ENCODE measurements around the gene TSPO2.
A peak's percentile ranks its signal among the peaks of the same experiment; 100 is the strongest.

The TSPO2 gene

GRCh38 chr6:41074692-41075436 lies 32.6 kb downstream of the TSPO2 start:
- Histone ChIP-seq H3K9me3 (ENCODE audit: low read depth, low read length) (no peaks in the 10 kb centered on the region), H3K36me3 (ENCODE audit: insufficient read depth, low read length) (peaks cover 20% of the 10 kb centered on the region), H3K9ac (ENCODE audit: insufficient read length) (peak overlapping the region; percentile 1), H3K4me3 (peak overlapping the region; percentile 95), H3K27ac (no peak overlapping the region)
- no peak for DNase-seq (ENCODE audit: low read depth, low spot score)
- TF ChIP-seq FOXP2 (optimal IDR thresholded peaks at IDR 0.05; ENCODE audit: control extremely low read depth, extremely low read length, insufficient read depth) (no peak), EZH2 (IDR thresholded peaks at IDR 0.05) (no peak), POLR2AphosphoS5 (IDR thresholded peaks at IDR 0.05; ENCODE audit: borderline replicate concordance, low read depth, low read length) (no peak)

GRCh38 chr6:41075651-41076626 lies 33.7 kb downstream of the TSPO2 start:
- H3K36me3 ChIP-seq (ENCODE audit: insufficient read depth, low read length) = peaks cover 31% of the 10 kb centered on the region
- no peak for DNase-seq (ENCODE audit: low read depth, low spot score)
- TF ChIP-seq FOXP2 (optimal IDR thresholded peaks at IDR 0.05; ENCODE audit: control extremely low read depth, extremely low read length, insufficient read depth) = no peak
- TF ChIP-seq EZH2 (IDR thresholded peaks at IDR 0.05) = no peak
- TF ChIP-seq POLR2AphosphoS5 (IDR thresholded peaks at IDR 0.05; ENCODE audit: borderline replicate concordance, low read depth, low read length) = no peak
- H3K9ac ChIP-seq (ENCODE audit: insufficient read length) = peak overlapping the region; percentile 46
- H3K9me3 ChIP-seq (ENCODE audit: low read depth, low read length) = no peaks in the 10 kb centered on the region
- H3K27ac ChIP-seq = no peak overlapping the region
- H3K4me3 ChIP-seq = no peak overlapping the region; the same call in 1 of the 2 replicates

GRCh38 chr6:41077536-41077935 lies 35.3 kb downstream of the TSPO2 start:
- Histone ChIP-seq H3K4me3 (no peak overlapping the region), H3K9ac (ENCODE audit: insufficient read length) (no peak overlapping the region), H3K27ac (no peak overlapping the region), H3K9me3 (ENCODE audit: low read depth, low read length) (no peaks in the 10 kb centered on the region), H3K36me3 (ENCODE audit: insufficient read depth, low read length) (peaks cover 44% of the 10 kb centered on the region)
- TF ChIP-seq FOXP2 (optimal IDR thresholded peaks at IDR 0.05; ENCODE audit: control extremely low read depth, extremely low read length, insufficient read depth) (no peak), POLR2AphosphoS5 (IDR thresholded peaks at IDR 0.05; ENCODE audit: borderline replicate concordance, low read depth, low read length) (no peak), EZH2 (IDR thresholded peaks at IDR 0.05) (no peak)
- DNase-seq (ENCODE audit: low read depth, low spot score) = no peak

- Histone ChIP-seq H3K36me3 (ENCODE audit: insufficient read depth, low read length) (peaks cover 50% of the 10 kb centered on the region), H3K9ac (ENCODE audit: insufficient read length) (no peak overlapping the region), H3K4me3 (no peak overlapping the region), H3K27ac (no peak overlapping the region), H3K9me3 (ENCODE audit: low read depth, low read length) (no peaks in the 10 kb centered on the region)
- DNase-seq (ENCODE audit: low read depth, low spot score) = no peak
- TF ChIP-seq FOXP2 (optimal IDR thresholded peaks at IDR 0.05; ENCODE audit: control extremely low read depth, extremely low read length, insufficient read depth) = no peak
- no peak for TF ChIP-seq POLR2AphosphoS5 (IDR thresholded peaks at IDR 0.05; ENCODE audit: borderline replicate concordance, low read depth, low read length)
- TF ChIP-seq EZH2 (IDR thresholded peaks at IDR 0.05) = no peak
Observed at GRCh38 chr6:41078101-41078500, 35.8 kb downstream of the TSPO2 start.

- no peak for TF ChIP-seq POLR2AphosphoS5 (IDR thresholded peaks at IDR 0.05; ENCODE audit: borderline replicate concordance, low read depth, low read length)
- TF ChIP-seq FOXP2 (optimal IDR thresholded peaks at IDR 0.05; ENCODE audit: control extremely low read depth, extremely low read length, insufficient read depth) = no peak
- no peak for TF ChIP-seq EZH2 (IDR thresholded peaks at IDR 0.05)
- DNase-seq (ENCODE audit: low read depth, low spot score) = no peak
- no peak overlapping the region for H3K27ac ChIP-seq
- H3K9me3 ChIP-seq (ENCODE audit: low read depth, low read length) = no peaks in the 10 kb centered on the region
- H3K36me3 ChIP-seq (ENCODE audit: insufficient read depth, low read length) = peaks cover 60% of the 10 kb centered on the region
- H3K9ac ChIP-seq (ENCODE audit: insufficient read length) = no peak overlapping the region
- H3K4me3 ChIP-seq = no peak overlapping the region
Observed at GRCh38 chr6:41079080-41079479, 36.8 kb downstream of the TSPO2 start.

GRCh38 chr6:41080621-41081020 lies 38.4 kb downstream of the TSPO2 start:
- no peak for TF ChIP-seq EZH2 (IDR thresholded peaks at IDR 0.05)
- no peak for TF ChIP-seq POLR2AphosphoS5 (IDR thresholded peaks at IDR 0.05; ENCODE audit: borderline replicate concordance, low read depth, low read length)
- TF ChIP-seq FOXP2 (optimal IDR thresholded peaks at IDR 0.05; ENCODE audit: control extremely low read depth, extremely low read length, insufficient read depth) = no peak
- H3K9ac ChIP-seq (ENCODE audit: insufficient read length) = no peak overlapping the region
- H3K36me3 ChIP-seq (ENCODE audit: insufficient read depth, low read length) = peaks cover 74% of the 10 kb centered on the region
- no peak for DNase-seq (ENCODE audit: low read depth, low spot score)
- no peaks in the 10 kb centered on the region for H3K9me3 ChIP-seq (ENCODE audit: low read depth, low read length)
- H3K27ac ChIP-seq = no peak overlapping the region
- no peak overlapping the region for H3K4me3 ChIP-seq

- TF ChIP-seq EZH2 (IDR thresholded peaks at IDR 0.05) = no peak
- TF ChIP-seq FOXP2 (optimal IDR thresholded peaks at IDR 0.05; ENCODE audit: control extremely low read depth, extremely low read length, insufficient read depth) = no peak
- TF ChIP-seq POLR2AphosphoS5 (IDR thresholded peaks at IDR 0.05; ENCODE audit: borderline replicate concordance, low read depth, low read length) = no peak
Observed at GRCh38 chr6:41083072-41083471, 40.8 kb downstream of the TSPO2 start.

GRCh38 chr6:41085182-41085581 lies 42.9 kb downstream of the TSPO2 start:
- DNase-seq (ENCODE audit: low read depth, low spot score) = no peak
- H3K36me3 ChIP-seq (ENCODE audit: insufficient read depth, low read length) = peaks cover 88% of the 10 kb centered on the region
- TF ChIP-seq POLR2AphosphoS5 (IDR thresholded peaks at IDR 0.05; ENCODE audit: borderline replicate concordance, low read depth, low read length) = no peak
- TF ChIP-seq FOXP2 (optimal IDR thresholded peaks at IDR 0.05; ENCODE audit: control extremely low read depth, extremely low read length, insufficient read depth) = no peak
- TF ChIP-seq EZH2 (IDR thresholded peaks at IDR 0.05) = no peak
- no peaks in the 10 kb centered on the region for H3K9me3 ChIP-seq (ENCODE audit: low read depth, low read length)
- no peak overlapping the region for H3K4me3 ChIP-seq
- H3K27ac ChIP-seq = no peak overlapping the region
- no peak overlapping the region for H3K9ac ChIP-seq (ENCODE audit: insufficient read length)

More at GRCh38 chr6:41083072-41083471, 40.8 kb downstream of the TSPO2 start:
- no peak overlapping the region for H3K4me3 ChIP-seq
- no peak overlapping the region for H3K9ac ChIP-seq (ENCODE audit: insufficient read length)
- no peak overlapping the region for H3K27ac ChIP-seq
- H3K36me3 ChIP-seq (ENCODE audit: insufficient read depth, low read length) = peaks cover 92% of the 10 kb centered on the region
- DNase-seq (ENCODE audit: low read depth, low spot score) = no peak
- H3K9me3 ChIP-seq (ENCODE audit: low read depth, low read length) = no peaks in the 10 kb centered on the region

Data from SK-N-MC (cell line).